Vagina (tissue), 2 donors: ENCODE measurements around the gene DELE1.

Experiments used
- CTCF ChIP-seq, 3 experiments: fragments of 450-650 bp in 2 of 3; fragments of 200-600 bp in 1 of 3; sonication (generic) in 1 of 3; IDR thresholded peaks; one replicate each; pipeline ENCODE4 v1.5.1; 2017 to 2019; ENCODE audit warnings: antibody characterized with exemption in 3 of 3, mild to moderate bottlenecking in 2 of 3, moderate library complexity in 2 of 3
- POLR2A ChIP-seq, 2 donors: fragments of 450-650 bp; IDR thresholded peaks; one replicate each; pipeline ENCODE4 v1.6.1; 2017; ENCODE audit warnings: antibody characterized with exemption in 2 of 2, mild to moderate bottlenecking in 2 of 2, moderate library complexity in 2 of 2

GRCh38 chr5:141906517-141906916 is 17.2 kb upstream of the DELE1 start:
- TF ChIP-seq POLR2A (IDR thresholded peaks at IDR 0.05) (no peak), CTCF (IDR thresholded peaks at IDR 0.05) (no peak)
